C1 segment of cervical spinal cord (tissue), 14 donors: Measurements from ENCODE around the gene KIAA0753.

Experiments
- DNase-seq, 14 donors: peaks; one replicate each; lab custom pipeline; 2025; lab: John Stamatoyannopoulos, UW

Gene KIAA0753

GRCh38 chr17:6640536-6641246 lies at the start of gene KIAA0753, which contains the start of gene TXNDC17:
Gene KIAA0753 (minus strand): TSS chr17:6640711. CDS start chr17:6635103, 5,608 bp downstream.
Gene TXNDC17 (plus strand): TSS chr17:6641060. CDS start chr17:6641083, 23 bp downstream.
- peak; percentile 32 to 97 (median 83) for DNase-seq

- DNase-seq, result no peak
Observed at GRCh38 chr17:6688944-6689343, 48.4 kb upstream of the KIAA0753 start.

- no peak for DNase-seq
Observed at GRCh38 chr17:6686026-6686425, 45.5 kb upstream of the KIAA0753 start.

- no peak for DNase-seq
Observed at GRCh38 chr17:6684881-6685767, 44.6 kb upstream of the KIAA0753 start.

GRCh38 chr17:6684460-6684783 lies 43.9 kb upstream of the KIAA0753 start:
- DNase-seq, result no peak

GRCh38 chr17:6683730-6684459 lies 43.4 kb upstream of the KIAA0753 start:
- no peak for DNase-seq

- no peak for DNase-seq
Observed at GRCh38 chr17:6683081-6683684, 42.7 kb upstream of the KIAA0753 start.

GRCh38 chr17:6682339-6682738 lies 41.8 kb upstream of the KIAA0753 start:
- DNase-seq, result no peak

GRCh38 chr17:6681671-6682070 lies 41.2 kb upstream of the KIAA0753 start:
- DNase-seq, result no peak

- DNase-seq, result no peak
Observed at GRCh38 chr17:6681176-6681575, 40.7 kb upstream of the KIAA0753 start.

- no peak for DNase-seq
Observed at GRCh38 chr17:6679241-6679640, 38.7 kb upstream of the KIAA0753 start.

GRCh38 chr17:6677946-6678345 lies 37.4 kb upstream of the KIAA0753 start:
- DNase-seq, result no peak

- no peak for DNase-seq
Observed at GRCh38 chr17:6677158-6677831, 36.8 kb upstream of the KIAA0753 start.

- DNase-seq, result no peak
Observed at GRCh38 chr17:6676802-6677157, 36.3 kb upstream of the KIAA0753 start.

GRCh38 chr17:6675201-6675825 lies 34.8 kb upstream of the KIAA0753 start:
- DNase-seq, result no peak

- DNase-seq, result no peak
Observed at GRCh38 chr17:6674586-6674985, 34.1 kb upstream of the KIAA0753 start.

- no peak for DNase-seq
Observed at GRCh38 chr17:6671431-6671830, 30.9 kb upstream of the KIAA0753 start.

- DNase-seq, result no peak
Observed at GRCh38 chr17:6670999-6671398, 30.5 kb upstream of the KIAA0753 start.

- no peak for DNase-seq
Observed at GRCh38 chr17:6670571-6670970, 30.1 kb upstream of the KIAA0753 start.

GRCh38 chr17:6669479-6670212 lies 29.1 kb upstream of the KIAA0753 start:
- DNase-seq, result no peak
